Bronchial epithelial cell (primary cell): Measurements from ENCODE around the gene MCC. TPM values are rescaled to one million over a fixed set of nuclear protein-coding genes. Genes with fewer than 3 reads are reported as not detected.

Source experiments
- DNase-seq: peaks from one replicate; pipeline ENCODE4 v3.0.0-alpha.2; 2010; ENCODE audit warnings: low read depth
- FAIRE-seq: peaks from 2 replicates; lab custom pipeline; 2011; peaks lifted over from hg19 to GRCh38; lab: Jason Lieb, UNC
- H3K27me3 ChIP-seq: 2 replicates; pipeline ENCODE4 v1.5.1; 2011; ENCODE audit warnings: low read length; ENCODE audit not compliant: control insufficient read depth, insufficient read depth
- H3K36me3 ChIP-seq: 2 replicates; pipeline ENCODE4 v1.5.1; 2011; ENCODE audit warnings: low read length; ENCODE audit not compliant: control insufficient read depth, insufficient read depth
- H3K4me3 ChIP-seq: 2 replicates; pipeline ENCODE4 v1.5.1; 2011; ENCODE audit warnings: mild to moderate bottlenecking, low read depth, low read length, control low read depth
- total RNA-seq: library from RNA; depleted of rRNA; stranded (reverse); fragments of >200 nt; gene quantifications from 2 replicates; pipeline ENCODE4 v1.2.1, GENCODE V29; 2014
- TF ChIP-seq, protein P1 (sequence below): IDR thresholded peaks from 2 replicates; pipeline ENCODE4 v1.5.1; 2011; ENCODE audit warnings: mild to moderate bottlenecking, moderate library complexity, low read length, control low read depth, inconsistent platforms; ENCODE audit not compliant: insufficient read depth, severe bottlenecking

Gene MCC
- total RNA-seq, 1 donor from 2014 or later, result 43.2 TPM

DNA sequence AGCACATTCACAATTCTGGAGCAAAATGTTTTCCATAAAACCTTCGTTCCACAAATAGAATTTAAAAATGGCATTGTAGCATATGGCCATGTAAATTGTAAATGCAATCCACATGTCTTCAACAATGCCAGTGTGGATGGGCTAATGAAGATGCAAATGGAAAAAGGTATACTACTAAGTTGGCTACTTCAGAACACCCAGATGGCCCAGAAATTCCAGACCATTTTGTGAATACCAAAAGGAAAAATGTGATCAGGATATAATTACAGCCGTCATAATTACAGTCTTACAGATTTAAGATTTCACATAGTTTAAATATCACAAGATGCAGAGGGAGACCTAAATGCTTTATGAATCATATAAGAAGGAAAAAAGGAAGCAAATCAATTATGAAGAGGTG, 170.6 kb downstream of the MCC start:
- no peaks in the 10 kb centered on the region for H3K27me3 ChIP-seq
- TF ChIP-seq, protein P1, sequence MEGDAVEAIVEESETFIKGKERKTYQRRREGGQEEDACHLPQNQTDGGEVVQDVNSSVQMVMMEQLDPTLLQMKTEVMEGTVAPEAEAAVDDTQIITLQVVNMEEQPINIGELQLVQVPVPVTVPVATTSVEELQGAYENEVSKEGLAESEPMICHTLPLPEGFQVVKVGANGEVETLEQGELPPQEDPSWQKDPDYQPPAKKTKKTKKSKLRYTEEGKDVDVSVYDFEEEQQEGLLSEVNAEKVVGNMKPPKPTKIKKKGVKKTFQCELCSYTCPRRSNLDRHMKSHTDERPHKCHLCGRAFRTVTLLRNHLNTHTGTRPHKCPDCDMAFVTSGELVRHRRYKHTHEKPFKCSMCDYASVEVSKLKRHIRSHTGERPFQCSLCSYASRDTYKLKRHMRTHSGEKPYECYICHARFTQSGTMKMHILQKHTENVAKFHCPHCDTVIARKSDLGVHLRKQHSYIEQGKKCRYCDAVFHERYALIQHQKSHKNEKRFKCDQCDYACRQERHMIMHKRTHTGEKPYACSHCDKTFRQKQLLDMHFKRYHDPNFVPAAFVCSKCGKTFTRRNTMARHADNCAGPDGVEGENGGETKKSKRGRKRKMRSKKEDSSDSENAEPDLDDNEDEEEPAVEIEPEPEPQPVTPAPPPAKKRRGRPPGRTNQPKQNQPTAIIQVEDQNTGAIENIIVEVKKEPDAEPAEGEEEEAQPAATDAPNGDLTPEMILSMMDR, result no peak
- FAIRE-seq (no peak), DNase-seq (no peak)
- no peak overlapping the region for H3K4me3 ChIP-seq
- no peaks in the 10 kb centered on the region for H3K36me3 ChIP-seq

DNA sequence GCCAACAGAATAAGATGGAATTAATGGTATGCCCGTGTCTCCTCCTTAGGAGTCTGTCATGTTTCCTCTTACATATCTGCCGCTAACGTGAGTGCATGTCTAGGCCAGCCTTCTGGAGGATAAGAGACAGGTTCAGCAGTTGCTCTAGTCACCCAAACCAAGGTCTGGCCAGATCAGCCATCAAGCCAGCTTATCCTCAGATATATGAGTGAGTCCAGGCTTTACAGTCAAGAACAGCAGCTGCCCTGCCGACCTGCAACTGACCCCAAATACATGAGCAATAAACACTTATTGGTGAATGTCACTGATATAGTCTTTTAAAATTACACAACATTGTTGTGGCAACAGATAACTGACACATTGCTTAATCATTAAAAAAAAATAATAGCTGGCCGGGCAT, 177.0 kb downstream of the MCC start:
- FAIRE-seq, result no peak
- Histone ChIP-seq H3K4me3 (no peak overlapping the region), H3K27me3 (no peaks in the 10 kb centered on the region), H3K36me3 (no peaks in the 10 kb centered on the region)
- DNase-seq, result peak; percentile 78
- TF ChIP-seq, protein P1, result no peak

DNA sequence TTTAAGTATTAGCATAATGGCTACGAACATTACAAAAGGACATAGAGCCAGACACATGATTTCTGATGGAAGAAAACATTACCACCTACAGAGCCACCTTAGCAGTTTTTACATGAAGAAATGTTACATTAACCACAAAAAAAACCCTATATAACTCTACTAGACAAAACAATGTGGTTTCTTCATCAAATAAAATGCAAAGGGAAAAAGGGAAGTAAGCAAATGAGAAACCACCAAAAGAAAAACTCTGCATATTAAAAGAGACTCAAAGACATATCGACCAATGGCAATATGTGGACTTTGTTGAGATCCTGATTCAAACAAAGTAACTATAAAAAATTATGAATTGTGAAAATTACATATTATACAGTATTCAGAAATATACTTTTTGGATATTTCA, 186.1 kb downstream of the MCC start:
- FAIRE-seq (no peak), DNase-seq (no peak)
- H3K27me3 ChIP-seq, result no peaks in the 10 kb centered on the region
- H3K36me3 ChIP-seq, result no peaks in the 10 kb centered on the region
- H3K4me3 ChIP-seq, result no peak overlapping the region
- TF ChIP-seq, protein P1, result no peak

DNA sequence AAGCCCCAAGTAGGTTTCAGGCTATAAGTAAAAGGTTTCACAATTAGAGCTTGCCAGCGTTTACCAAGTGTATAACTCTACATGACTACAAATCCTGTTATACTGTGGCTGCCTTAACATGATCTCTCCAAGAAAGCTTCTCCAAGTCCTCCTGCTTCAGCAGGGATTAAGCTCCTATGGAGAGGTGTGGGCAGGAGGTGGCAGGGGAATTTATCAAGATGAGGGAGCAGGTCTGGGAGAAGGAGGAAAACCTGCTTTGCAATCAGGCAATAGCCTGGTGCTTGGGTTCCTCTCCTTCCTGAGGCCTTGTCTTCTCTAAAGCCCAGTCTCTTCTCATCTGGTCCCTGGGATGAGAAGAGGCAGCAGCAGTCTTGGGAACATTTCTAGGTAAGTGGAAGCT, 188.7 kb downstream of the MCC start:
- TF ChIP-seq, protein P1, result no peak
- Histone ChIP-seq H3K4me3 (no peak overlapping the region), H3K27me3 (no peaks in the 10 kb centered on the region), H3K36me3 (no peaks in the 10 kb centered on the region)
- DNase-seq, result no peak
- FAIRE-seq, result no peak

DNA sequence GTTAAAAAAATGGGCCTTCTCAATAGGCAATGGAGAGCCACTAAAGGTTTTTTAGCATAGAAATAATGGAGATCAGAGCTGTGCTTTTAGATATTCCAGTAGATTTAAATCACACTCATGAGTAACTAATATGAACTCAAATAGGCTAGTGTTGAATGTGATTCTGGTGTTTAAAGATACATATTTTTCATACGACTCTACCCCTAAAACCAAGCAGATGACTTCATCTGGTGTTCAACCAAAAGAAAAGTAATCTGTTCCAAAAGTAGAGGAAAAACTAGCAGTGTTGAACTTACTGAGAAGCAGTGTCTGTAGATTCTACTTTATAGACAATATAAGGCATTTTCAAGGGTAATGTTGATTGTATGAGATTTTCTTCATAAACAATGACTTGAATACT, 191.6 kb downstream of the MCC start:
- no peaks in the 10 kb centered on the region for H3K27me3 ChIP-seq
- DNase-seq (peak; percentile 45), FAIRE-seq (no peak)
- H3K4me3 ChIP-seq, result no peak overlapping the region
- H3K36me3 ChIP-seq, result no peaks in the 10 kb centered on the region
- TF ChIP-seq, protein P1, result no peak

DNA sequence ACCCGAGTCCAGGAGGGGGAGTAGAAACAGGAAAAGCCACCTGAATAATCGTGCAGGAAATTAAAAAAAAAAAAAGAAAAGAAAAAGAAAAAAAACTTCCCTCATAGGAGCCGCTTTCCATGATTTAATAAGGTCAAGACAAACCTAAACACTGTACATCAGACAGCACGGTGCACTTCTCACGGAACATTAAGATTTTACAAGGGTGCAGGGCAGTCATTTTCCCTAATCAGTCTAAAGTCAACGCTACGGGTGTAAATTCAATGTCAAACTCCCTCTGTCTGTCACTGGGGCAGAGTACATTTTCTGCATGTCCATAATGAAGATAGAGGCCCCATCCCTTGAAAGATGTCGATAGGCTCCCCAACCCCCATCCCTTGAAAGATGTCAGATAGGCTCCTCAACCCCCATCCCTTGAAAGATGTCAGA, 193.1 kb downstream of the MCC start:
- Histone ChIP-seq H3K27me3 (no peaks in the 10 kb centered on the region), H3K4me3 (peak overlapping the region; percentile 50), H3K36me3 (no peaks in the 10 kb centered on the region)
- TF ChIP-seq, protein P1, result no peak
- FAIRE-seq (no peak), DNase-seq (no peak)
